Epithelial cell of esophagus (primary cell): ENCODE data around the gene ACKR3.

Experiments
- DNase-seq: peaks from one replicate; pipeline ENCODE4 v3.0.0; 2010; ENCODE audit warnings: low read depth
- H3K4me3 ChIP-seq: 2 replicates; pipeline ENCODE4 v1.5.1; 2011; ENCODE audit warnings: mild to moderate bottlenecking, low read length, control low read depth
- CTCF ChIP-seq: IDR thresholded peaks from 2 replicates; pipeline ENCODE4 v1.5.1; 2011; ENCODE audit warnings: low read depth, mild to moderate bottlenecking, low read length, control low read depth, inconsistent platforms; ENCODE audit not compliant: insufficient read depth; ENCODE audit errors: missing control alignments

Gene ACKR3

GRCh38 chr2:236607471-236608187 lies 38.0 kb downstream of the ACKR3 start:
- DNase-seq: peak; percentile 61
- TF ChIP-seq CTCF: no peak
- no peak overlapping the region for H3K4me3 ChIP-seq

- TF ChIP-seq CTCF: no peak
- no peak overlapping the region for H3K4me3 ChIP-seq
- DNase-seq: no peak
Observed at GRCh38 chr2:236608188-236608525, 38.5 kb downstream of the ACKR3 start.

GRCh38 chr2:236608710-236609109 lies 39.1 kb downstream of the ACKR3 start:
- TF ChIP-seq CTCF: no peak
- no peak overlapping the region for H3K4me3 ChIP-seq
- DNase-seq: no peak

- TF ChIP-seq CTCF: no peak
- DNase-seq: peak; percentile 54
- no peak overlapping the region for H3K4me3 ChIP-seq
Observed at GRCh38 chr2:236610991-236611821, 41.6 kb downstream of the ACKR3 start.

- H3K4me3 ChIP-seq: no peak overlapping the region
- no peak for TF ChIP-seq CTCF
- no peak for DNase-seq
Observed at GRCh38 chr2:236612737-236613136, 43.1 kb downstream of the ACKR3 start.

- no peak for DNase-seq
- TF ChIP-seq CTCF: no peak
- no peak overlapping the region for H3K4me3 ChIP-seq
Observed at GRCh38 chr2:236613612-236614011, 44.0 kb downstream of the ACKR3 start.
